Right forelimb (tissue), 1 donor: ENCODE data around the gene SLC12A3.

Experiments
- DNase-seq: peaks from one replicate; pipeline ENCODE4 v3.0.0-alpha.2; 2018

The SLC12A3 gene

DNA sequence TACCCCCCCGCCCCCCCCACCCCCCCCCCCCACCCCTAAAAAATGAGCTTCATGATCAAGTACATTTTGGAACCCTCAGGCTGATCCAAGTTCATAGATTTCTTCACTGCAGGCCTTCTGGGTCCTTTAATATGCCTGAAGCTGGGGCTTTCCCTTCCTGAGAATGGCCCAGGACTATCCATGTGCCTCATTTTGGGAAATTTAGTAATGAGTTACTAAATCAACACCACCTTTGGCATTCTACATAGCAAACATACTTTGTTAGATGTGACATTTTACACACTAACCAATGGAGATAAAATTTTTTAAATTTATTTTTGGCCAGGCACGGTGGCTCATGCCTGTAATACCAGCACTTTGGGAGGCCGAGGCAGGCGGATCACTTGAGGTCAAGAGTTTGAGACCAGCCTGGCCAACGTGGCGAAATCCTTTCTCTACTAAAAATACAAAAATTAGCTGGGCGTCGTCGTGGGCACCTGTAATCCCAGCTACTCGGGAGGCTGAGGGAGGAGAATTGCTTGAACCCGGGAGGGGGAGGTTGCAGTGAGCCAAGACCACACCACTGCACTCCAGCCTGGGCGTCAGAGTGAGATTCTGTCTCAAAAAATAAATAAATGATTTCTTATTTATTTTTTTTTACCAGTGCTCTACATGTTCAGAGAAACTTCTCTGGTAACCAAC lies 81.0 kb downstream of the SLC12A3 start:
- DNase-seq: no peak

DNA sequence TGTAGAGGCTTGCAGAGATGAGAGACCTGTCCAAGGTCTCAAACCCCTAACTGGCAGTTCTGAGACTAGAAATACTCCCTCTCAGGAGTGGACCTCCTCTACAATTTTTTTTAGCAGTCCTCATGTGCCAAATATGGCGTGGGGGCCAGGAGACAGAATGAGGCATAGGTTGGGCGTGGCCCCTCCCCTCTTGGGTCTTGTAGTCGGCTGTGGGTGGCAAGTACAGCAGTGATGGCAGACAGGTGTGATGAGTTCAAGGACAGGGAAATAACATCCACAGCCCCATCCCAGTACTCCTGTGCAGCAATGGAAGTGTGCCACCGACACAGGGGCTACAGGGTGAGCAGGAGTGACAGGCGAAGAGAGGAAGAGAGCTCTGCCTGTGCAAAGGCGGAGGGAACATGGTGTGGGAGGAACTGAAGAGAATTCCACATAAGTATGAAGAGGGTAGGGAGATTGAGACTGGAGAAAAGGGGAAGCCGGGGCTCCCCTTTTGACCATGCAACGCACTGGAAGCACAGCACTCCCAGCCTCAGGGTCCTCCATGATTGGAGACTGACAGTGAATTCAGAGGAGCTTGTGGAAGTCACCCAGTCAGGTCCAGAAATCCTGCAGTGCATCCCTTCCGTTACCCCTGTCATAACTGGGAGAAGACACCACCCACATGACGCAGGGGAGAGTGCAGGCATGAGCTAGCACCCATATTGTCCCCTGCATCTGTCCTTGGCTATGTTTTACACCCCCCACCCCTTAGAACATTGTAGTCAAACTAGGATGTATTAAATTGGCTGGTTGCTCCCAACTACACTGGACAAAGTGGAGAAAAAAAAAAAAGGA lies 82.0 kb downstream of the SLC12A3 start:
- no peak for DNase-seq

GRCh38 chr16:56947604-56947995 lies 82.6 kb downstream of the SLC12A3 start:
- no peak for DNase-seq

DNA sequence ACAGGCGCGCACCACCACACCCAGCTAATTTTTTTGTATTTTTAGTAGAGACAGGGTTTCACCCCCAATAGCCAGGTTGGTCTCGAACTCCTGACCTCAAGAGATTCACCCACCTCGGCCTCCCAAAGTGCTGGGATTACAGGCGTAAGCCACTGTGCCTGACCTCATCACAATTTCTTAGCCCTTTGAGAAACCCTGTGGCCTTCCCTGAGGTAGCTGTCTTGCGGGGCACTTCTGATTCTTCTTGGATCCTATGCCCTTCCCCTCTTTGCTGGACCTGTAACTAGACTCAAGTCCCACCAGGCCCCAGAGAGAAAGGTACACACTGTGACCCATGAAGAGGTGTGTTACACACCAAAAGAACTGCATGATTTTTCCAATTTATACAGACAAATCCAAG lies 83.2 kb downstream of the SLC12A3 start:
- DNase-seq: no peak

DNA sequence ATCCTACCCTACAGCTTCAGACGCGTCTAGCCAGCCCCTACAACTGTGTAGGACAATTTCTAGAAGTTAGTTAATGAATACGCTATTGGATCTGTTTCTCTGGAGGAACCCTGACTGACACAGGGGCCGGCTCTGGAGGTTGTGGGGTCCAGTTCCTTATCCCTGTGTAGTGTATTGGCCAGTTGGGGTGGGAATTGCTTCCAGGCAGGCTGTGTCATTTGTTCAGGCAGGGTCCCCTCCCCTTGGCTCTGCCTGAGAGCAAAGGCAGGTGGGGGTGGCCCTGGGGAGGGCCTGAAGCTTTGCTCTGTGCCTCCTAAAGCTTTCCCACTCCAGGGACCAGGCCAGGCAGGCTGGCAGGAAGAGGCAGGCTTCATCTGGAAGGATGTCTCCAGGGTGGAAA lies 85.0 kb downstream of the SLC12A3 start:
- no peak for DNase-seq

GRCh38 chr16:56950455-56950854 lies 85.4 kb downstream of the SLC12A3 start:
- no peak for DNase-seq

- DNase-seq: peak; percentile 60
These were observed 86.1 kb downstream of the SLC12A3 start for GRCh38 chr16:56950881-56951771.

DNA sequence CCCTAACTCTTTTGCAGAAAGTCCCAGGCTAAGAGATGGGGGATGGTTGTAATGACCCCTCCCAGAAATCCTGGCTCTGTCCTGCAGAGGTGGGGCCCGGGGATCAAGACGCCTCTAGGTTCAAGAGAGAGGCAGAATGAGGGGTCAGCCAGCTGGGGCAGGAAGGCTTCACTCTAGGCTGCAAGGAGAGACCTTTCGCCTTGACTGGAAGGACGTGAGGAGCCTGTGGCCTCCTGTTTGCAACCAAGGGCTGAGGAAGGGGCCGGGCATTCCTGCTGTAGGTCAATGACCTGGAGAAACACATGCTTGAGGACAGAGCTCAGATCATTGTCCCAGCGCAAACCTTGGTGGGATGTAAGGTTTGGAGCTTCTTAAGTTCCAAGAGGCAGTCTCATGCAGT lies 88.0 kb downstream of the SLC12A3 start:
- no peak for DNase-seq

DNA sequence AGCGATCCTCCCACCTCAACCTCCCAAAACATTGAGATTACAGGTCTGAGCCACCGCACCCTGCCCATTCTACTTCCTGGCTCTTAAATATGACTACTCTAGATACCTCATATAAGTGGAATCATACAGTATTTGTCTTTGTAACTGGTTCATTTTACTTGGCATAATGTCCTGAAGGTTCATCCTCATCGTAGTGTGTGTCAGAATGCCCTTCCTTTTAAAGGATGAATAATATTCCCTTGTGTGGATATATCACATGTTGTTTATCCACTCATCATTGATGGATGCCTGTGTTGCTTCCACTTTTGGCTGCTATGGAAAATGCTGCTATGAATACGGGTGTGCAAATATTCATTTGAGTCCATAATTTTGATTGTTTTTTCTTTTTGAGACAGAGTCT lies 91.1 kb downstream of the SLC12A3 start:
- DNase-seq: no peak

DNA sequence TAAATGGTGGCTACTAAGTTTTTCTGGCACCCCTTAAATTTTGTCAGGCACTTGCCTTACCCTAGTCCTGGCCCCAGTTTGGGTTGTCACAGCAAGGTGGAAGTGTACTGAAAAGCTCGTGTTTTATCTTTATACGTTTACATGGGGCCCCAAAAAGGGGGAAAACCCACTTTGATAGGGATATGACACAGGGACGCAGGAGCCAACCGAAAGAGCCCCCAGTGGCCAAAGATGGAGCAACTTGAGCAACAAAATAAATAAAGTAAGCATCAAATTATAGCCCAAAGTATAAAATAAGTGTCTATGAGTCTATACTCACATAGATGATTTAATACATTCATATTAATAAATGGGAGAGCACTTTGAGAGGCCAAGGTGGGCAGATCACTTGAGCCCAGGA lies 91.7 kb downstream of the SLC12A3 start:
- DNase-seq: no peak

- DNase-seq: no peak
These were observed 95.8 kb downstream of the SLC12A3 start for GRCh38 chr16:56960681-56961281.

DNA sequence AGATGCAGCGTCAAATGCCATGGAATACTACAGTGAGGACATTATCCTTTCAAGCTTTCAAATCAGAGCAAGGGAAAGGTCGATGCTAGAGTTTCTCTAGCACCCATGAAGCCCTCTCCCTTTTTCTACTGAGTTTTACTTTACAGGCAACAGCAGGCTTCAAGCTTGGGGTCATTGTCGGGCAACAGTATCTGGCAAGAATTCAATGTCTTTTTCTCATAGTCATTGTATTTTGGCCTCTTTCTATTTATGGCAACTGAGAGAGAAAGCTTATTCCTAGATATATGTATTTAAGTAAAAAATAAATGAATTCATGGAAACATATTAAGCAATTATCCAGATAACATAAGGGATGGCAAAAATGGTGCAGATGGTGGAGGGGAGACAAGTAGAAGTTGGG lies 96.4 kb downstream of the SLC12A3 start:
- no peak for DNase-seq

- no peak for DNase-seq
These were observed 96.9 kb downstream of the SLC12A3 start, which contains the start of gene CETP for GRCh38 chr16:56961851-56962281. Gene CETP (plus strand): TSS chr16:56961950. CDS start chr16:56961980, 30 bp downstream.

DNA sequence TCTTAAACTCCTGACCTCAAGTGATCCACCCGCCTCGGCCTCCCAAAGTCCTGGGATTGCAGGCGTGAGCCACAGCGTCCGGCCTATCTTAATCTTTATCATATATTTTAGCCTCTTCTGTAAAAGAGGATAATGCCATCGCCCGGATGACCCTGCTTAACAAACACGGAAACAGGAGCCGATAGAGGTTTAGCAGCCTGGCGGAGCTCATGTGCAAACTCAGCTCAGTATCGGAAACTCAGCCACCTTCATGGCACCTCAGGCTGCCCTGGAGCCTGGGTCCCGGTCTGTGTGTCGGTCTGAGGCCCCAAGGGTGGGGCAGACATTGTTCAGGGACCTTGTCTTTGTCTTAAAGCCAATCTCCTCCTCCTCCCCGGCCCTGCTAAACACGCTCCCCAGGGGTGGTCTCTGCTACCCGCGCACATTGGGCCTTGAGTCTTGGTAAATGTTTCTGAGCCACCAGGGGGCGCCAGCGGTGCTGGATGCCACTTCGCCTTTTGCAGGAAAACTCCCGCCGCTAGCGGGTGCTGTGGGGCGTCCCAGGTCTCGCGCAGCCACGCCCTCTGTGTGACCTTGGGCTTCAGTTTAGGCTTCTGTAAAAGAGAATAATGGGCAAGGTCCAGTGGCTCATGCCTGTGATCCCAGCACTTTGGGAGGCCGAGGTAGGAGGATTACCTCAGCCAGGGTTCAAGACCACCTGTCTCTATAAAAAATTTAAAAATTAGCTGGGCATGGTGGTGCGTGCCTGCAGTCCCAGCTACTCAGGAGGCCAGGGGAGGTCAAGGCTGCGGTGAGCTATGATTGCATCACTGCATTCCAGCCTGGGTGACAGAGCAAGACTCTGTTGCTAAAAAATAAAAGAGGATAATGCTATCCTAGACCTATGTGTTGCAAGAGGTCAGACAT lies 99.5 kb downstream of the SLC12A3 start:
- peak; percentile 82 for DNase-seq
